LNCaP clone FGC (cell line): ENCODE results near the gene TRIM46.
A peak's percentile ranks its signal among the peaks of the same experiment; 100 is the strongest.
"Not testable (repeated sequence)": the region's sequence is repeated elsewhere in the genome, so short reads cannot be mapped to it uniquely, and the experiment has no call there.

ENCODE experiments used
- DNase-seq: peaks from one replicate; pipeline ENCODE4 v3.0.0-alpha.2; 2011; ENCODE audit warnings: low read depth
- H3K4me3 ChIP-seq: 2 replicates; pipeline ENCODE4 v1.5.1; 2011; ENCODE audit warnings: mild to moderate bottlenecking, low read depth, low read length, control low read depth
- CTCF ChIP-seq: IDR thresholded peaks from 2 replicates; pipeline ENCODE4 v1.5.1; 2012; ENCODE audit warnings: mild to moderate bottlenecking; ENCODE audit not compliant: control insufficient read depth, insufficient read depth; ENCODE audit errors: extremely low read depth

Gene TRIM46

GRCh38 chr1:155223047-155223446 lies 49.4 kb downstream of the TRIM46 start:
- no peak for TF ChIP-seq CTCF
- DNase-seq, result no peak
- H3K4me3 ChIP-seq, result no peak overlapping the region

GRCh38 chr1:155225404-155225759 lies 51.7 kb downstream of the TRIM46 start:
- H3K4me3 ChIP-seq, DNase-seq: not testable (repeated sequence)

GRCh38 chr1:155226188-155226909 lies 52.7 kb downstream of the TRIM46 start:
- no peak for DNase-seq
- peak overlapping the region; percentile 89 for H3K4me3 ChIP-seq
- TF ChIP-seq CTCF, result peak; percentile 56

GRCh38 chr1:155226910-155227260 lies 53.2 kb downstream of the TRIM46 start:
- no peak for DNase-seq
- no peak for TF ChIP-seq CTCF
- H3K4me3 ChIP-seq, result peak overlapping the region; percentile 89

GRCh38 chr1:155227261-155228095 lies 53.8 kb downstream of the TRIM46 start:
- peak overlapping the region; percentile 89 for H3K4me3 ChIP-seq
- no peak for TF ChIP-seq CTCF
- peak; percentile 96 for DNase-seq

GRCh38 chr1:155228096-155228427 lies 54.4 kb downstream of the TRIM46 start:
- peak overlapping the region; percentile 89 for H3K4me3 ChIP-seq
- TF ChIP-seq CTCF, result no peak

GRCh38 chr1:155231302-155231701 lies 57.7 kb downstream of the TRIM46 start:
- not testable (repeated sequence) for DNase-seq, H3K4me3 ChIP-seq

More at GRCh38 chr1:155228096-155228427, 54.4 kb downstream of the TRIM46 start:
- DNase-seq, result no peak

- H3K4me3 ChIP-seq, DNase-seq: not testable (repeated sequence)
Measured at GRCh38 chr1:155232001-155232978, 58.6 kb downstream of the TRIM46 start.

GRCh38 chr1:155233502-155233901 lies 59.9 kb downstream of the TRIM46 start:
- not testable (repeated sequence) for DNase-seq

More at GRCh38 chr1:155233502-155233901, 59.9 kb downstream of the TRIM46 start:
- H3K4me3 ChIP-seq, result not testable (repeated sequence)
